ENCODE data around the gene KLHL8.

The KLHL8 gene

GRCh38 chr4:87118826-87119225 is 101.6 kb downstream of the KLHL8 start:
- no peak for DNase-seq

- DNase-seq: no peak
Observed at GRCh38 chr4:87118421-87118820, 102.0 kb downstream of the KLHL8 start.

GRCh38 chr4:87117732-87118075 is 102.7 kb downstream of the KLHL8 start:
- DNase-seq: no peak

GRCh38 chr4:87117051-87117731 is 103.2 kb downstream of the KLHL8 start:
- DNase-seq: no peak

- DNase-seq: no peak
Observed at GRCh38 chr4:87116231-87116630, 104.2 kb downstream of the KLHL8 start.

GRCh38 chr4:87114245-87115062 is 106.0 kb downstream of the KLHL8 start:
- DNase-seq: no peak

- no peak for DNase-seq
Observed at GRCh38 chr4:87112063-87112462, 108.4 kb downstream of the KLHL8 start.

Measured in DMS153 (cell line).